Nephron (organoid): ENCODE measurements around the gene ATG2A.

Experiments
- H3K27ac Mint-ChIP-seq, 3 experiments: 2 replicates each; pipeline ENCODE4 v1.8.0; 2020; ENCODE audit warnings: mixed read lengths in 3 of 3, mild to moderate bottlenecking in 2 of 3, moderate library complexity in 1 of 3
- H3K27me3 Mint-ChIP-seq: 2 replicates; pipeline ENCODE4 v1.8.0; 2021; ENCODE audit warnings: low read depth, mild to moderate bottlenecking, moderate library complexity, mixed read lengths
- H3K36me3 Mint-ChIP-seq: 2 replicates; pipeline ENCODE4 v1.8.0; 2020; ENCODE audit warnings: low read depth, mixed read lengths
- H3K4me1 Mint-ChIP-seq: 2 replicates; pipeline ENCODE4 v1.8.0; 2020; ENCODE audit warnings: mixed read lengths
- H3K4me3 Mint-ChIP-seq, 3 experiments: 2 replicates each; pipeline ENCODE4 v1.8.0; 2020; ENCODE audit warnings: mild to moderate bottlenecking in 3 of 3, mixed read lengths in 3 of 3, moderate library complexity in 2 of 3
- H3K9me3 Mint-ChIP-seq: 2 replicates; pipeline ENCODE4 v1.8.0; 2020; ENCODE audit warnings: mixed read lengths
- TF ChIP-seq, protein P1 (sequence below), 3 experiments: fragments of 200-600 bp; sonication (generic); IDR thresholded peaks; one replicate each; pipeline ENCODE4 v1.5.0; 2021; ENCODE audit warnings: antibody characterized with exemption in 3 of 3; ENCODE audit not compliant: unreplicated experiment in 3 of 3

ATG2A gene

DNA sequence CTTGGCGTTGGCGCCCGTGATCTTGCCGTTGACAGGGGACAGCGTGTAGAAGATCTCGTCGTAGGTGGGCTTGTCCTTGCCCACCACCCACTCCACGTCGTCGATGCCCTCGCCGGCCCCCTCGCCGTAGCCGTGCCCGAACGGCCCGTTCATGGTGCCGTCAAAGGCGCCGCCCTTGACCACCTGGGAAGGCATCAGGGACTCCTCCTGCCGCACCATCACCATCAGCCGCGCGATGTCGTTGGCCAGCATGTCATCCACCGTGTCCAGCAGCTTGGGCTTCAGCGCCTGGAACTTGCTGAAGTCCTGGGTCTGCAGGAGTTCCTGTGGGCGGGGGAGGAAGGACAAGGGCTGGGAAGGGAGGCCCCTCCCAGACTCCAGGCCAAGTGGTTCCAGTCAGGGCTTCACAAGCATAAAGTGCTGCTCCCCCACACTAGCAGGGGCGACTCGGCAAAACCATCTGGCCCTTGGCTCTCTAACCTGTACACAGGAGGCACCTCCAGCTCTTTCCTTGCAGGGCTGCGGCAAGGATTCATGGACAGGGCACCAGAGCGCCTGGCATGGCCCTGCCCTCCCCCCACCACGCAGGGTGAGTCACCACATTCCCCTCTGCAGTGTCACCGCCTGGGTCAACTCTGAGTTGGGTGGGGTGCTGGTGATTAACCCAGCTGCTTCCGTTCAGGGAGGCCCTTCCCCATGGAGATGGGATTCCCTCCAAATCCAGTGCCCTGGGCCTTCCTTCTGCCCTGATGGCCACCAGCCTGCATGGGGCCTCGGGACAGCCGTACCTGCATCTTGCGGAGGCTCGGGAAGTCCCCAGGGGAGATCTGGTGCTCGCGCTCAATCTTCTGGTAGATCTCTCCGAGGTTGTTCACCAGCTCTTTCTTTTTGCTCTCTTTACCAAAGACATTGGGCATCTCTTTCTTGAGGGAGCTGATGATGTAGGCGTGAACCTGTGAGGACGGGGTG lies 62.2 kb downstream of the ATG2A start:
- Mint-ChIP-seq H3K27me3 (no peaks in the 10 kb centered on the region), H3K27ac (peak overlapping the region in 1 of 3 experiments; percentile 42), H3K4me3 (peak overlapping the region in 1 of 3 experiments; percentile 30), H3K9me3 (no peaks in the 10 kb centered on the region), H3K36me3 (peaks cover 16% of the 10 kb centered on the region), H3K4me1 (peaks cover 13% of the 10 kb centered on the region)
- TF ChIP-seq, protein P1, sequence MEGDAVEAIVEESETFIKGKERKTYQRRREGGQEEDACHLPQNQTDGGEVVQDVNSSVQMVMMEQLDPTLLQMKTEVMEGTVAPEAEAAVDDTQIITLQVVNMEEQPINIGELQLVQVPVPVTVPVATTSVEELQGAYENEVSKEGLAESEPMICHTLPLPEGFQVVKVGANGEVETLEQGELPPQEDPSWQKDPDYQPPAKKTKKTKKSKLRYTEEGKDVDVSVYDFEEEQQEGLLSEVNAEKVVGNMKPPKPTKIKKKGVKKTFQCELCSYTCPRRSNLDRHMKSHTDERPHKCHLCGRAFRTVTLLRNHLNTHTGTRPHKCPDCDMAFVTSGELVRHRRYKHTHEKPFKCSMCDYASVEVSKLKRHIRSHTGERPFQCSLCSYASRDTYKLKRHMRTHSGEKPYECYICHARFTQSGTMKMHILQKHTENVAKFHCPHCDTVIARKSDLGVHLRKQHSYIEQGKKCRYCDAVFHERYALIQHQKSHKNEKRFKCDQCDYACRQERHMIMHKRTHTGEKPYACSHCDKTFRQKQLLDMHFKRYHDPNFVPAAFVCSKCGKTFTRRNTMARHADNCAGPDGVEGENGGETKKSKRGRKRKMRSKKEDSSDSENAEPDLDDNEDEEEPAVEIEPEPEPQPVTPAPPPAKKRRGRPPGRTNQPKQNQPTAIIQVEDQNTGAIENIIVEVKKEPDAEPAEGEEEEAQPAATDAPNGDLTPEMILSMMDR (IDR thresholded peaks at IDR 0.05; ENCODE audit: unreplicated experiment in 3 of 3), result no peak

DNA sequence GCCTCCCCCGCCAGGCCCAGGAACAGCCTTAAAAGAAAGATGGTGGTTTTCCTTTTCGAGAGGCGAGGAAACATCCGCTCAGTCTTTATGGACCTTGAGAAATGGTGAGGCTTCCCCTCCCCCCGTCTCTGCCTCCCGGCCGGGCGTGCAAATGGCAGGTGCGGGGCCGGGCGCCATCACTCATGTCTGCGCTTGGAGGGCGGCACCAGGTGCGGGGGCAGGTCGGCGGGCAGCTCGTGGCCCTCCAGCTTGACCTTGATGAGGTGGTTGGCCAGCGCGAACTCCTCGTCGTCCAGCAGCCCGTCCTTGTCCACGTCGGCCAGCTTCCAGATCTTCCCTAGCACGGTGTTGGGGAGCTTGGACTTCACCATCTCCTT lies 62.9 kb downstream of the ATG2A start:
- H3K27ac Mint-ChIP-seq, result no peak overlapping the region
- H3K9me3 Mint-ChIP-seq, result no peaks in the 10 kb centered on the region
- peaks cover 12% of the 10 kb centered on the region for H3K36me3 Mint-ChIP-seq
- H3K4me3 Mint-ChIP-seq, result no peak overlapping the region
- TF ChIP-seq, protein P1 (IDR thresholded peaks at IDR 0.05; ENCODE audit: unreplicated experiment in 3 of 3), result no peak
- H3K27me3 Mint-ChIP-seq, result no peaks in the 10 kb centered on the region
- H3K4me1 Mint-ChIP-seq, result peaks cover 13% of the 10 kb centered on the region

DNA sequence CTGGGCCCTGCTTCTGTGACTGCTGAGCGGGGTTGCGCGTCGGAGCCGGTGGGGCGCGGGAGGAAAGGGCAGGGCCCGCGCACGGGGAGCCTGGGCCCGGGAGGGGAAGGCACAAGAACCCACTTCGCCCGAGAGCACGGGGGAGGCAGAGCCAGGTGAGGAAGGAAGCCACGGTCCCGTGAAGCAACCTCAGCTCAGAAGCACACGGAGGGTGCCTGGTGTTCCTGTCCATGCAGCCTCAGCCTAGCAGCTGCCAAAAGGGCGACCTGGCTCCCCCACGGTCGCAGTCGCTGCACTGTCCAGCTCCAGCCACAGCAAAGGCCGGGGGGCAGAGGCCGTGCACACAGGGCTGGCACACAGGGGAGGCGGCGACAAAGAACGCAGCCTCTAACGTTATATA lies 63.3 kb downstream of the ATG2A start:
- Mint-ChIP-seq H3K27ac (no peak overlapping the region), H3K4me3 (no peak overlapping the region), H3K27me3 (no peaks in the 10 kb centered on the region), H3K4me1 (peaks cover 13% of the 10 kb centered on the region), H3K36me3 (peaks cover 12% of the 10 kb centered on the region), H3K9me3 (no peaks in the 10 kb centered on the region)
- TF ChIP-seq, protein P1 (IDR thresholded peaks at IDR 0.05; ENCODE audit: unreplicated experiment in 3 of 3), result no peak

DNA sequence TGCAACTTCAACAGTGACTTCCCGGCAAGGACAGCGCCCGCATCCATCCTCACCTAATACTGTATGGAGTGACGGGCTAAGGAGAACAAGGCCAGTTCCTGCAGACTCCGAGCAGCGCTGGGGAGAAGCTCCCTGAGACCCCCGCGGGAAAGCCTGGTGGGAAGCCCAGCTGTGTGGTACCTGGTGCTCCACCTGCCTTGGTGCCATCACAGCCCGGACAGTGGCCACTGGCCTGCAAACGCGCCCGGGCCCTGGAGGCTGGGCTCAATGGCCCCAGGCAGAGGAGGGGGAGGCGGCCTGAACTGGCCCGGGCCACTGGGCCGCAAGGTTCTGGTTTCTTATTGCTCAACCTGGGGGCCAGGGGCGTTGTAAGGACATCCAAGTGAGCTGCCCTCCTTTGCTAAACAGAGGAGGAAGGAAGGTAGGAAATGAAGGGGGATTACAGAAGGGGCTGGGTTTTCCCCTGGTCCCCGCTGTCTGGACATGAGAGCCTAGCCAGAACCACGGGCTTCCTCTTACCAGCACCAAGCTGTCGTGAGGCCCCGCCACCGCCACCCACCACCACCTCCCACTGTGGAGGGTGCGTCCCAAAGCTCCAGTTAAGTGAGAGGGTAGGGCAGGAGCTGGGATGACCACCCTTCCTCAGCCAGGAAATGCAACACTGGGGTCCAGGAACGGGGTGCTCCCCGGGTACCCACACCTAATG lies 64.1 kb downstream of the ATG2A start:
- TF ChIP-seq, protein P1 (IDR thresholded peaks at IDR 0.05; ENCODE audit: unreplicated experiment in 3 of 3), result no peak
- Mint-ChIP-seq H3K27me3 (no peaks in the 10 kb centered on the region), H3K9me3 (no peaks in the 10 kb centered on the region)

DNA sequence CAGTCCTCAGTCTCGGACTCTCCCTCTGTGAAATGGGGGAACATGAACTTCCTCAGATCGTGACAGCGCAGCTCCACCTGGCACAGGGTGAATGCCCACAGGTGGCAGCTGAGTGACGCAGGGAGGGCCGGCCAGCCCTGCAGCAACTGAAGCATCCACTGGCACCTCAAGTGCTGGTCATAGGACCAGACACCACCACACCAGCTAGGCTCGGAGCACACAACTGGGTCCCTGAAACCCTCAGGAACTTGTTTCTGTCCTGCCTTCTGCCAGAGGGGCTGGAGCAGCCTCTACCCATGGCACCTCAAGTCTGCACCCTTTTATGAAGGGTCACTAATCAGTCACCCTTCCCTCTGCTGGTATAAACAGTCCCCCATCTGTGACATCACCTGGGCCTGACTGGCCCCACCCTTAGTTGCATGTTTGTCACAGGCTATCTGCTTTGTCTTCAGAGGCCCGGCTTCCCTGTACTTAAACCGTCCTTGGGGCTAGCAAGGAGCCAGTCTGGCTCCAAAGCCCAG lies 65.1 kb downstream of the ATG2A start:
- peaks cover 13% of the 10 kb centered on the region for H3K4me1 Mint-ChIP-seq
- TF ChIP-seq, protein P1 (IDR thresholded peaks at IDR 0.05; ENCODE audit: unreplicated experiment in 3 of 3), result no peak
- H3K27ac Mint-ChIP-seq, result peak overlapping the region in 1 of 3 experiments; percentile 51
- no peak overlapping the region for H3K4me3 Mint-ChIP-seq
- no peaks in the 10 kb centered on the region for H3K27me3 Mint-ChIP-seq
- no peaks in the 10 kb centered on the region for H3K9me3 Mint-ChIP-seq
- H3K36me3 Mint-ChIP-seq, result peaks cover 12% of the 10 kb centered on the region

More for the DNA sequence above, 64.1 kb downstream of the ATG2A start:
- H3K4me1 Mint-ChIP-seq, result peaks cover 13% of the 10 kb centered on the region
- H3K36me3 Mint-ChIP-seq, result peaks cover 12% of the 10 kb centered on the region
- H3K4me3 Mint-ChIP-seq, result no peak overlapping the region
- H3K27ac Mint-ChIP-seq, result no peak overlapping the region
